Body of pancreas (tissue), 4 donors: ENCODE data around the gene NME8.

Source experiments
- CTCF ChIP-seq, 7 experiments: fragments of 450-650 bp in 4 of 7; fragments of 200-600 bp in 3 of 7; sonication (generic) in 3 of 7; IDR thresholded peaks; one replicate each; pipeline ENCODE4 v1.5.1; 2016 to 2019; ENCODE audit warnings: antibody characterized with exemption in 7 of 7
- POLR2A ChIP-seq, 3 donors: fragments of 450-650 bp; IDR thresholded peaks; one replicate each; pipeline ENCODE4 v1.6.1; 2016; ENCODE audit warnings: antibody characterized with exemption in 3 of 3, mild to moderate bottlenecking in 2 of 3

- TF ChIP-seq CTCF (IDR thresholded peaks at IDR 0.05) (peak; percentile 60 to 84 (median 76)), POLR2A (IDR thresholded peaks at IDR 0.05) (peak in 2 of 3 donors; percentile 23 to 31)
Observed at GRCh38 chr7:37916673-37917660, 68.6 kb downstream of the NME8 start, which contains the start of gene SFRP4.
